Activated CD4-positive, alpha-beta T cell treated with anti-CD3 and anti-CD28 coated beads, Interleukin-2, amount 10 ng/mL, durations not matched to agents 24 days and 14 days (primary cell): ENCODE measurements around the gene KCNJ12. TPM values are rescaled to one million over a fixed set of nuclear protein-coding genes. Genes with fewer than 3 reads are reported as not detected.

ENCODE experiments used
- DNase-seq: peaks from one replicate; pipeline ENCODE4 v3.0.0; 2022
- H3K27ac Mint-ChIP-seq: one replicate; pipeline ENCODE4 v1.8.0; 2022; ENCODE audit warnings: mild to moderate bottlenecking, mixed read lengths
- H3K27me3 Mint-ChIP-seq: one replicate; pipeline ENCODE4 v1.8.0; 2022; ENCODE audit warnings: mixed read lengths
- H3K36me3 Mint-ChIP-seq: one replicate; pipeline ENCODE4 v1.8.0; 2022; ENCODE audit warnings: low read depth, mild to moderate bottlenecking, mixed read lengths
- H3K4me1 Mint-ChIP-seq: one replicate; pipeline ENCODE4 v1.8.0; 2021; ENCODE audit warnings: mixed read lengths
- H3K4me3 Mint-ChIP-seq: one replicate; pipeline ENCODE4 v1.8.0; 2022; ENCODE audit warnings: mild to moderate bottlenecking, moderate library complexity, mixed read lengths
- H3K9me3 Mint-ChIP-seq: one replicate; pipeline ENCODE4 v1.8.0; 2021; ENCODE audit warnings: mixed read lengths
- intact Hi-C: fragments of 100-400 bp; cut with micrococcal nuclease; formaldehyde crosslinking; loops from one replicate; pipeline ENCODE4 v1.15.1; 2023
- total RNA-seq: library from RNA; stranded (reverse); gene quantifications from 2 replicates; pipeline ENCODE4 v1.2.3, GENCODE V29; 2022

KCNJ12 gene
- total RNA-seq, 1 donor from 2014 or later: not detected

DNA sequence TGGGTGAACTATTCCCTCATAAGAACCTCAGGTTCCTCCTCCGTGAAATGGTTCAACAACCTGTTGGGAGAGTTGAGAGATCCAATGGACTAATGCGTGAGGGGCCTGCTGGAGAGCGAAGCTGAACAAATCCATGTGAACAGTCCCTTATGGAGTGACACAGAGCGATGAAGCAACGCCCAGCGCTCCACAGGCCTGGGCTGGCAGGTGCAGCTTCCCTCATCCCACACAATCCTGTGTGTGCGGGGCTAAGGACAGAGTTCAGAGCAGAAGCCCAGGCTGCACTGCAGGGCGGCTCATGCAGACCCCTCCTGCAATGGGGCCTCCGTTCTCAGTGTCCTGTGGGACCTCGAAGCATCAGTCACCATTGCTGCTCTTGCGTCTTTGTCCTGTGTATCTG, 90.4 kb downstream of the KCNJ12 start:
- Mint-ChIP-seq H3K4me3 (no peak overlapping the region), H3K9me3 (no peaks in the 10 kb centered on the region)

DNA sequence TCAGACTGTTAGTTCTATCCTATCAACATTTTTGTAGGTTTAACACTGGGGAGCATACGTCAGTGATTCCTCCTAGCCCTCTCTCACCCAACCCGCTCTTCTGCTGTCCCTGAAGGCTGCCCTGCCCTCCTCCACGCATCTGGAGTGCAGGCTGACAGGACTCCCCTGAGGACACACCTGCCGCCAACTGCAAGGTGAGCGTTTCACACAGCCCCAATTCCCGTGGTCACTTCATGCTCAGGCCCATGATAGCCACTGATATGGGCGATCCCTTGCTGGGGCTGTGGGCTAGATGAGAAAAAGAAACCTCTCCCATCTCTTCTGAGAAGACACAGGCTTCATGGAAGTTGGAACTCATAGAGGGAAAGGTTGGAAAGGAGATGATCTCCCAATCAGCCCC, 91.0 kb downstream of the KCNJ12 start:
- no peak for DNase-seq
- H3K27ac Mint-ChIP-seq: no peak overlapping the region
- H3K27me3 Mint-ChIP-seq: peaks cover 27% of the 10 kb centered on the region
- no peaks in the 10 kb centered on the region for H3K9me3 Mint-ChIP-seq
- no peaks in the 10 kb centered on the region for H3K36me3 Mint-ChIP-seq
- intact Hi-C loops: no loop called here
- H3K4me1 Mint-ChIP-seq: peaks cover 4% of the 10 kb centered on the region
- no peak overlapping the region for H3K4me3 Mint-ChIP-seq

More for the DNA sequence above, 90.4 kb downstream of the KCNJ12 start:
- no peak overlapping the region for H3K27ac Mint-ChIP-seq
- peaks cover 28% of the 10 kb centered on the region for H3K27me3 Mint-ChIP-seq
- H3K36me3 Mint-ChIP-seq: no peaks in the 10 kb centered on the region
- peaks cover 4% of the 10 kb centered on the region for H3K4me1 Mint-ChIP-seq
- no peak for DNase-seq
- intact Hi-C loops: no loop called here

DNA sequence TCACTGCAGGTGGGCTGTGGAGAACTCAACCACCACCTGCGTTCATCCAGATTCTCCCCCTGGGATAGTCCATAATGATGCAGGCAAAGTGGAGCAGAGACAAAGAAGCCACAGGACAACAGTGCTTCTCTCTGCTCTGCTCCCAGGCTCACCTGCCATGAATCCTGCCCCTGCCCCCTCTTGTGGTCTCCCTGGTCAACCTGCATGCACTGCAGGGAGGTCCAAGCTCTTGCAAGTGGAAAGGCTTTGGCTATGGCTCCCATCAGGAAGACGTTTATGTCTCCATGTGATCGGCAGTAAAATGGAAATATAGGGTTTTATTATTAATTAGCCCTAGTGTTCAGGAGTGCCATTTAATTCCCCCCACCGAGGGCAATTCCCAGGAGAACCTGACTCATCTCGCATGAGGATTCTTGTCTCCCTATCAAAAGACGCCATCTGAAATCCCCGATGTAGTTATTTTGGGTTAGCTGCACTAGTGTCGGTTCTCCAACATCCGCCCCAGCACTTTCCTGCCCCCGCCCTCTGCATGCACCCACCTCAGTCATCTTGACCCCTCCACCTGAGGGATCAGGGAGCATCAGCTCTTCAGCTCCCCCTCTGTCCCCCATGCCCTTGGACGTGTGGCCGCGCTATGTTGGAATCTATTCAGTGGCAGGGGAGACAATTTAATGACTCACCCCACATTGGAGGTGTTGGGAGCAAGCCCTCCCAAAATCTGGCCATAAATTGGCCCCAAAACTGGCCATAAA, 91.8 kb downstream of the KCNJ12 start:
- Mint-ChIP-seq H3K4me3 (no peak overlapping the region), H3K27me3 (peaks cover 26% of the 10 kb centered on the region), H3K4me1 (peaks cover 4% of the 10 kb centered on the region)

More for the DNA sequence above, 91.8 kb downstream of the KCNJ12 start:
- intact Hi-C loops: no loop called here
- Mint-ChIP-seq H3K36me3 (no peaks in the 10 kb centered on the region), H3K9me3 (no peaks in the 10 kb centered on the region), H3K27ac (no peak overlapping the region)
- DNase-seq: no peak

Other genes starting within 250 kb of the KCNJ12 start
- gene DHRS7B, start 249.4 kb upstream of the KCNJ12 start, total RNA-seq: 19.4 and 22.8 TPM in 2 replicates
- gene TMEM11, start 162.2 kb upstream of the KCNJ12 start, total RNA-seq: 33.5 and 34.7 TPM in 2 replicates
- gene NATD1, start 122.9 kb upstream of the KCNJ12 start, total RNA-seq: 1.1 TPM in 2 replicates
- 159 and 166 TPM in 2 replicates for gene MAP2K3, start 91.6 kb upstream of the KCNJ12 start, total RNA-seq